Loucy (cell line): ENCODE measurements around the gene ZFHX3.

Source experiments
- EZH2phosphoT487 ChIP-seq: fragments of 200-600 bp; IDR thresholded peaks from 2 replicates; pipeline ENCODE4 v1.6.1; 2018; ENCODE audit warnings: antibody characterized with exemption, mild to moderate bottlenecking, moderate library complexity, borderline replicate concordance
- TF ChIP-seq, protein P1 (sequence below): fragments of 200-600 bp; sonication (generic); conservative IDR thresholded peaks from 2 replicates; pipeline ENCODE4 v1.5.1; 2014; ENCODE audit warnings: mild to moderate bottlenecking, antibody characterized with exemption, low read length

- TF ChIP-seq, protein P1, sequence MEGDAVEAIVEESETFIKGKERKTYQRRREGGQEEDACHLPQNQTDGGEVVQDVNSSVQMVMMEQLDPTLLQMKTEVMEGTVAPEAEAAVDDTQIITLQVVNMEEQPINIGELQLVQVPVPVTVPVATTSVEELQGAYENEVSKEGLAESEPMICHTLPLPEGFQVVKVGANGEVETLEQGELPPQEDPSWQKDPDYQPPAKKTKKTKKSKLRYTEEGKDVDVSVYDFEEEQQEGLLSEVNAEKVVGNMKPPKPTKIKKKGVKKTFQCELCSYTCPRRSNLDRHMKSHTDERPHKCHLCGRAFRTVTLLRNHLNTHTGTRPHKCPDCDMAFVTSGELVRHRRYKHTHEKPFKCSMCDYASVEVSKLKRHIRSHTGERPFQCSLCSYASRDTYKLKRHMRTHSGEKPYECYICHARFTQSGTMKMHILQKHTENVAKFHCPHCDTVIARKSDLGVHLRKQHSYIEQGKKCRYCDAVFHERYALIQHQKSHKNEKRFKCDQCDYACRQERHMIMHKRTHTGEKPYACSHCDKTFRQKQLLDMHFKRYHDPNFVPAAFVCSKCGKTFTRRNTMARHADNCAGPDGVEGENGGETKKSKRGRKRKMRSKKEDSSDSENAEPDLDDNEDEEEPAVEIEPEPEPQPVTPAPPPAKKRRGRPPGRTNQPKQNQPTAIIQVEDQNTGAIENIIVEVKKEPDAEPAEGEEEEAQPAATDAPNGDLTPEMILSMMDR: no peak
- no peak for TF ChIP-seq EZH2phosphoT487
Observed at GRCh38 chr16:72788269-72788809, 259.6 kb downstream of the ZFHX3 start.
